Neural crest cell (in vitro differentiated cells): Measurements from ENCODE around the gene SMURF2. TPM values are rescaled to one million over a fixed set of nuclear protein-coding genes. Genes with fewer than 3 reads are reported as not detected.

ENCODE experiments used
- DNase-seq: peaks from one replicate; pipeline ENCODE4 v3.0.0; 2021; ENCODE audit warnings: low read depth, mixed read lengths, low spot score
- H3K27ac Mint-ChIP-seq: one replicate; pipeline ENCODE4 v1.8.0; 2021; ENCODE audit warnings: mild to moderate bottlenecking, mixed read lengths; ENCODE audit not compliant: unreplicated experiment
- H3K27me3 Mint-ChIP-seq: 2 replicates; pipeline ENCODE4 v1.8.0; 2021; ENCODE audit warnings: low read depth, mild to moderate bottlenecking, mixed read lengths
- H3K36me3 Mint-ChIP-seq: 2 replicates; pipeline ENCODE4 v1.8.0; 2021; ENCODE audit warnings: low read depth, mild to moderate bottlenecking, mixed read lengths
- H3K4me1 Mint-ChIP-seq: 2 replicates; pipeline ENCODE4 v1.8.0; 2021; ENCODE audit warnings: mixed read lengths
- H3K4me3 Mint-ChIP-seq: one replicate; pipeline ENCODE4 v1.8.0; 2021; ENCODE audit warnings: mild to moderate bottlenecking, mixed read lengths
- H3K9me3 Mint-ChIP-seq: 2 replicates; pipeline ENCODE4 v1.8.0; 2021; ENCODE audit warnings: mixed read lengths
- total RNA-seq: library from RNA; stranded (reverse); gene quantifications from 2 replicates; pipeline ENCODE4 v1.2.1, GENCODE V29; 2021
- TF ChIP-seq, protein P1 (sequence below): fragments of 200-600 bp; sonication (generic); conservative IDR thresholded peaks from 2 replicates; pipeline ENCODE4 v1.5.0; 2021; ENCODE audit warnings: antibody characterized with exemption, mild to moderate bottlenecking

Gene SMURF2
- total RNA-seq, 1 donor from 2014 or later = 32.7 TPM

DNA sequence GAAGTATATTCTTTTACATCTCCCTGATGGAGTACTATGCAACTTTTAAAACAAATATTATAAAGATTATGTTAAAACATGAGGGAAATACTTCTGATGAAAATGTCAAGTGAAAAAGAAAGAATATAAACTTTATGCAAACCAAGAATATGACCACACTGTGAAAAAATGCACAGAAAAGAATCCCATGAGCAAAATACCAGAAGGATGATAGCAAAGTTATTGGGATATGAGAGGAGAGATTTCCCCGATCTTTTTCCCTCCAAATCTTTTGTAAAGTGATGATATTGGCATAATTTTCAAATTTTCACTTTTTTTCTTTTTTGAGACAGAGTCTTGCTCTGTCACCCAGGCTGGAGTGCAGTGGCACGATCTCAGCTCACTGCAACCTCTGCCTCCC lies 36.6 kb upstream of the SMURF2 start:
- Mint-ChIP-seq H3K4me1 (no peaks in the 10 kb centered on the region), H3K27ac (no peak overlapping the region), H3K9me3 (no peaks in the 10 kb centered on the region), H3K27me3 (peaks cover 4% of the 10 kb centered on the region), H3K4me3 (no peak overlapping the region), H3K36me3 (no peaks in the 10 kb centered on the region)
- DNase-seq = no peak
- TF ChIP-seq, protein P1, sequence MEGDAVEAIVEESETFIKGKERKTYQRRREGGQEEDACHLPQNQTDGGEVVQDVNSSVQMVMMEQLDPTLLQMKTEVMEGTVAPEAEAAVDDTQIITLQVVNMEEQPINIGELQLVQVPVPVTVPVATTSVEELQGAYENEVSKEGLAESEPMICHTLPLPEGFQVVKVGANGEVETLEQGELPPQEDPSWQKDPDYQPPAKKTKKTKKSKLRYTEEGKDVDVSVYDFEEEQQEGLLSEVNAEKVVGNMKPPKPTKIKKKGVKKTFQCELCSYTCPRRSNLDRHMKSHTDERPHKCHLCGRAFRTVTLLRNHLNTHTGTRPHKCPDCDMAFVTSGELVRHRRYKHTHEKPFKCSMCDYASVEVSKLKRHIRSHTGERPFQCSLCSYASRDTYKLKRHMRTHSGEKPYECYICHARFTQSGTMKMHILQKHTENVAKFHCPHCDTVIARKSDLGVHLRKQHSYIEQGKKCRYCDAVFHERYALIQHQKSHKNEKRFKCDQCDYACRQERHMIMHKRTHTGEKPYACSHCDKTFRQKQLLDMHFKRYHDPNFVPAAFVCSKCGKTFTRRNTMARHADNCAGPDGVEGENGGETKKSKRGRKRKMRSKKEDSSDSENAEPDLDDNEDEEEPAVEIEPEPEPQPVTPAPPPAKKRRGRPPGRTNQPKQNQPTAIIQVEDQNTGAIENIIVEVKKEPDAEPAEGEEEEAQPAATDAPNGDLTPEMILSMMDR = no peak

DNA sequence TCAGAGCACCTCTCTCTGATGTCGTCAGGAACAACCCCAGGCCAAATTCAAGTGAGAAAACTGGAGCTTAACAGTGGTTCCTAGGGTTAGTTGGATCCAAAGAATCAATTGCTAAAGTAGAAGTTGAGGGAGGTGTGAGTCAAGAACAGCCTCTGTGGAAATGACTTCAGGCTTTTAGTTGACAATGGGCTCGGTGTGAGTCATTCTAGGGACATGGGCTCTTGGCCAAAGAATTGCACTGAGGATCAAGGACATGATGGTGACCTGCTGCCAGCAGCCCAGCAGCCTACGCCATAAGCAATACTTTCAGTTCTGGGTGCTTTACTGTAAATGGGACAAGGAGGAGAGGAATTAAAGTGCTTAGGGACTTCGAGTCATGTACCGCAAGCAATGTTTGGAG lies 32.1 kb upstream of the SMURF2 start:
- Mint-ChIP-seq H3K9me3 (no peaks in the 10 kb centered on the region), H3K4me3 (no peak overlapping the region), H3K27me3 (peaks cover 4% of the 10 kb centered on the region), H3K27ac (no peak overlapping the region), H3K36me3 (no peaks in the 10 kb centered on the region), H3K4me1 (no peaks in the 10 kb centered on the region)
- TF ChIP-seq, protein P1 = no peak
- DNase-seq = no peak

DNA sequence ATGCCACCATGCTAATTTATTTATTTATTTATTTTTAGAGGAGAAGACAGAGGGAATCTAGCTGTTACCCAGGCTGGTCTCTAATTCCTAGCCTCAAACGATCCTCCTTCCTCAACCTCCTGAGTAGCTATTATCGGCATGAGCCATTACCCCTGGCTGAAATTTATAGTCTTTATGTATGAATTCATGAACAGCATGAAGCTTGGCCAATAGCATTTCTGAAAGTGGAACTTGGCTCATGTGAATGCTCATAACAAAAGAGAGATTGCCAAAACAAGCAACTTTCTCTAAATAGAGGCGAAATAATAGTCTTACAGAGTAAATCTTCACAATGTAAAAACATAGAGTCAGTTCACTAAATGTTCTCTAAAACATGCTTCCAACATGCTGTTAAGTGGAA lies 30.1 kb upstream of the SMURF2 start:
- TF ChIP-seq, protein P1 = no peak
- Mint-ChIP-seq H3K4me1 (no peaks in the 10 kb centered on the region), H3K36me3 (no peaks in the 10 kb centered on the region), H3K27ac (no peak overlapping the region), H3K9me3 (no peaks in the 10 kb centered on the region), H3K27me3 (peaks cover 4% of the 10 kb centered on the region), H3K4me3 (no peak overlapping the region)
- DNase-seq = no peak

DNA sequence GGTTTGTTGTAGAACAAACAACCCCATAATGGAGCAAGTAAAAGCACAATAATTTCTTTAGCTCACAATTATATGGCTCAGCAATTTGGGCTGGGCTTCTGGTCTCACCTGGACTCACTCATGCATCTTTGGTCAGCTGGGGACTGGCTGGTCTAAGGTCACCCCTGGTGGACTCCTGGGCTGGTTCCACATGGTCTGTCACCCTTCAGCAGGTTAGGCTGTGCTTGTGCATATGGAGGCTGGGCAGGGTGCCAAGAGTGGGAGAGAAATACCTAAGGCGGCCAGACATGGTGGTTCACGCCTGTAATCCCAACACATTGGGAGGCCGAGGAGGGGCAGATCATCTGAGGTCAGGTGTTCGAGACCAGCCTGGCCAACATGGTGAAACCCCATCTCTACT lies 27.0 kb upstream of the SMURF2 start:
- TF ChIP-seq, protein P1 = no peak

DNA sequence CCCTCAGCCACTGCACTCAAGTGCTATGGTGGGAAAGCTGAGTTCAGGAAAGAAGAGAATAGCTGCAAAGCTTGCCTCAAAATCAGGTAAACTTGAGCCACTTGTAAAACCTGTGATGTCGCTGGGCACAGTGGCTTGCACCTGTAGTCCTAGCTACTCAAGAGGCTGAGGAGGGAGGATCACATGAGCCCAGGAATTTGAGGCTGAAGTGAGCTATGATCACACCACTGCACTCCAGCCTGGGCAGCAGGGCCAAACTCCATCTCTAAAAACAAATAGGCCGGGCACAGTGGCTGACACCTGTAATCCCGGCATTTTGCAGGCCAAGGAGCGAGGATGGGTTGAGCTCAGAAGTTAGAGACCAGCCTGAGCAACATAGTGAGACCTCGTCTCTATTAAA lies 26.4 kb upstream of the SMURF2 start:
- Mint-ChIP-seq H3K4me1 (peaks cover 4% of the 10 kb centered on the region), H3K4me3 (no peak overlapping the region), H3K27ac (no peak overlapping the region), H3K27me3 (no peaks in the 10 kb centered on the region), H3K36me3 (no peaks in the 10 kb centered on the region), H3K9me3 (no peaks in the 10 kb centered on the region)
- TF ChIP-seq, protein P1 = no peak
- DNase-seq = no peak

More for the DNA sequence above, 27.0 kb upstream of the SMURF2 start:
- no peak overlapping the region for H3K4me3 Mint-ChIP-seq
- no peak for DNase-seq
- H3K27ac Mint-ChIP-seq = no peak overlapping the region
- peaks cover 1% of the 10 kb centered on the region for H3K27me3 Mint-ChIP-seq
- H3K9me3 Mint-ChIP-seq = no peaks in the 10 kb centered on the region
- no peaks in the 10 kb centered on the region for H3K36me3 Mint-ChIP-seq
- peaks cover 4% of the 10 kb centered on the region for H3K4me1 Mint-ChIP-seq

DNA sequence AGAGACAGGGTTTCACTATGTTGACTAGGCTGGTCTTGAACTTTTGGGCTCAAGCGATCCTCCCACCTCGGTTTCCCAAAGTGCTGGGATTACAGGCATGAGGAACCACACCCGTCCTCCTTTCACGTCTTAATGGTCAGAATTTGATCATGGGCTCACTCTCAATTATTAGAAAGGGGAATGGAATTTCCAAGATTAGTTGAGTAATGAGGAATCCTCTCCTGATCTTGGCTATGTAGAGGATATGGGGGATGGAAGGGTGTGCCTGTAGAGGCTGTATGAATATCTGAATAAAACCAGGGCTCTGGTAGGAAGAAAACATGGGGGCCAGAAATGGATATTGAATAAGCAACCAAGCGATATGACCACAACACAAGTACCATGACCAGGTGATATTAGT lies 25.9 kb upstream of the SMURF2 start:
- H3K9me3 Mint-ChIP-seq = no peaks in the 10 kb centered on the region
- no peak overlapping the region for H3K27ac Mint-ChIP-seq
- TF ChIP-seq, protein P1 = no peak
- H3K4me3 Mint-ChIP-seq = no peak overlapping the region
- no peak for DNase-seq
- H3K36me3 Mint-ChIP-seq = no peaks in the 10 kb centered on the region
- no peaks in the 10 kb centered on the region for H3K27me3 Mint-ChIP-seq
- peaks cover 4% of the 10 kb centered on the region for H3K4me1 Mint-ChIP-seq
